Spleen (tissue), 11 donors: Measurements from ENCODE around the gene SCIN. TPM values are rescaled to one million over a fixed set of nuclear protein-coding genes. Genes with fewer than 3 reads are reported as not detected.
A peak's percentile ranks its signal among the peaks of the same experiment; 100 is the strongest.

ENCODE experiments used
- DNase-seq: peaks from one replicate; pipeline ENCODE4 v3.0.0-alpha.2; 2020
- H3K27ac ChIP-seq, 8 donors: fragments of 200-600 bp; sonication (generic) in 7 of 8; 1 replicate in 4 of 8; 2 replicates in 4 of 8; pipeline versions ENCODE4 v1.5.0 to v1.8.0; 2016 to 2021; ENCODE audit warnings: inconsistent platforms in 4 of 8, mild to moderate bottlenecking in 4 of 8, moderate library complexity in 1 of 8
- H3K27me3 ChIP-seq, 7 donors: fragments of 200-600 bp; sonication (generic) in 6 of 7; replicated peaks in 1 of 7; 1 replicate in 4 of 7; 2 replicates in 3 of 7; pipeline versions ENCODE4 v1.5.0 to v1.8.0; 2016 to 2021; ENCODE audit warnings: inconsistent platforms in 3 of 7, mild to moderate bottlenecking in 1 of 7
- H3K36me3 ChIP-seq, 6 donors: fragments of 200-600 bp; sonication (generic) in 5 of 6; 1 replicate in 4 of 6; 2 replicates in 2 of 6; pipeline versions ENCODE4 v1.5.0 to v1.8.0; 2016 to 2021; ENCODE audit warnings: inconsistent platforms in 2 of 6
- H3K4me1 ChIP-seq, 6 donors: fragments of 200-600 bp; sonication (generic) in 5 of 6; 1 replicate in 3 of 6; 2 replicates in 3 of 6; pipeline versions ENCODE4 v1.5.0 to v1.8.0; 2016 to 2021; ENCODE audit warnings: inconsistent platforms in 3 of 6
- H3K4me3 ChIP-seq, 8 donors: fragments of 200-600 bp; sonication (generic) in 7 of 8; 1 replicate in 4 of 8; 2 replicates in 4 of 8; pipeline versions ENCODE4 v1.5.0 to v1.8.0; 2016 to 2021; ENCODE audit warnings: inconsistent platforms in 4 of 8, mild to moderate bottlenecking in 4 of 8, moderate library complexity in 2 of 8
- H3K9me3 ChIP-seq, 8 donors: fragments of 200-600 bp; sonication (generic) in 7 of 8; 1 replicate in 4 of 8; 2 replicates in 4 of 8; pipeline versions ENCODE4 v1.5.0 to v1.8.0; 2016 to 2021; ENCODE audit warnings: inconsistent platforms in 4 of 8
- POLR2A ChIP-seq, 3 donors: fragments of 450-650 bp; IDR thresholded peaks; one replicate each; pipeline ENCODE4 v1.5.1; 2017; ENCODE audit warnings: antibody characterized with exemption in 3 of 3, mild to moderate bottlenecking in 1 of 3
- POLR2AphosphoS5 ChIP-seq, 3 donors: sonication (generic); formaldehyde crosslinking; IDR thresholded peaks; one replicate each; pipeline ENCODE4 v1.5.1; 2017; ENCODE audit warnings: antibody characterized with exemption in 3 of 3
- WGBS, 5 donors: extraction: QIAGEN DNeasy Blood & Tissue Kit in 3 of 5; methylation state at CpG; one replicate each; pipeline versions ENCODE4 v1.1.5 to v1.1.7; 2013 to 2018; 5-methylcytosine and 5-hydroxymethylcytosine counted together
- intact Hi-C: fragments of 100-400 bp; cut with DNase I; formaldehyde crosslinking; loops from one replicate; pipeline ENCODE4 v1.15.0; 2023; ENCODE audit warnings: low total_unique reads
- polyA plus RNA-seq, 3 donors: library from polyadenylated mRNA; stranded (reverse); fragments of 200-250 nt; gene quantifications; one replicate each; pipeline ENCODE4 v1.2.1, GENCODE V29; 2013
- total RNA-seq, 7 donors: library from RNA; depleted of rRNA in 3 of 7; stranded (reverse); fragments of >200 nt in 3 of 7; fragmentation: NEBNext Ultra II Directional in 4 of 7; extraction: Animal tissue kit (Norgen Biotek cat#: 25700) in 4 of 7; gene quantifications; one replicate each; pipeline versions ENCODE4 v1.1.0 to v1.2.1, GENCODE V29; 2016 to 2021
- TF ChIP-seq, protein P1 (sequence below), 11 experiments: fragments of 200-600 bp in 7 of 11; fragments of 450-650 bp in 4 of 11; sonication (generic) in 4 of 11; IDR thresholded peaks in 8 of 11; conservative IDR thresholded peaks in 3 of 11; 1 replicate in 7 of 11; 2 replicates in 4 of 11; pipeline versions ENCODE4 v1.4.0 to v1.8.0; 2016 to 2021; ENCODE audit warnings: antibody characterized with exemption in 11 of 11, inconsistent platforms in 4 of 11, mild to moderate bottlenecking in 1 of 11
- donor health status: healthy with polysubstance abuse.
- donor health status: DM: no; HTN: no; CAD: no; lungs with moderate emphysema.
- donor health status: DM: no; HTN: no; CAD: no.
- donor health status: Bipolar disorder and iron deficiency.
- donor health status: healthy.
- donor health status: DM: no; HTN: no; CAD: no.
- donor health status: DM: yes; HTN: yes; CAD: no.

The SCIN gene
- total and polyA plus RNA-seq, 10 donors = 0.07 to 1.4 (median 0.27) TPM; not detected in 1

DNA sequence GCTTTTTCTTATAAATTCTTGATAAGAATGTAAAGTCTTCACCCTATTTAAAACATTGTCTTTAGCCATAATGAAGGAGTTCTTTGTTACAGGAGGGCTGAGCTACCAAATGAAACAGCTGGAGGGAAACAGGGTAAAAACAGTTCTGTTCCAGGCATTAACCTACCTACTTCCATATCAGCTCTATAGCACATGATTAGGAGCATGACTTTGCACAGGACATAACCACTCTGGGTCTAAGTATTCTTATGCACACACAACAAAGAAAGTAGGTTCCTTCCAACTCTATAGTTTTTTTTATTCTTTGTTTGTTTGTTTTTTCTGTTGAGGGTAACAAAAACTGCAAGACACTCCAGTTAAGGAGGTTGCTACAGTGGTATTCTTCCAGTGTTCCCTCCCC, 52.7 kb downstream of the SCIN start:
- no peaks in the 10 kb centered on the region for H3K27me3 ChIP-seq
- H3K4me3 ChIP-seq = no peak overlapping the region
- intact Hi-C loops = loop anchor here (10.0 kb wide), 1 partner anchor 98 kb away; no protein-coding TSS in a partner anchor
- no peaks in the 10 kb centered on the region for H3K36me3 ChIP-seq
- TF ChIP-seq POLR2AphosphoS5 (IDR thresholded peaks at IDR 0.05) = no peak
- no peak for TF ChIP-seq POLR2A (IDR thresholded peaks at IDR 0.05)
- TF ChIP-seq, protein P1, sequence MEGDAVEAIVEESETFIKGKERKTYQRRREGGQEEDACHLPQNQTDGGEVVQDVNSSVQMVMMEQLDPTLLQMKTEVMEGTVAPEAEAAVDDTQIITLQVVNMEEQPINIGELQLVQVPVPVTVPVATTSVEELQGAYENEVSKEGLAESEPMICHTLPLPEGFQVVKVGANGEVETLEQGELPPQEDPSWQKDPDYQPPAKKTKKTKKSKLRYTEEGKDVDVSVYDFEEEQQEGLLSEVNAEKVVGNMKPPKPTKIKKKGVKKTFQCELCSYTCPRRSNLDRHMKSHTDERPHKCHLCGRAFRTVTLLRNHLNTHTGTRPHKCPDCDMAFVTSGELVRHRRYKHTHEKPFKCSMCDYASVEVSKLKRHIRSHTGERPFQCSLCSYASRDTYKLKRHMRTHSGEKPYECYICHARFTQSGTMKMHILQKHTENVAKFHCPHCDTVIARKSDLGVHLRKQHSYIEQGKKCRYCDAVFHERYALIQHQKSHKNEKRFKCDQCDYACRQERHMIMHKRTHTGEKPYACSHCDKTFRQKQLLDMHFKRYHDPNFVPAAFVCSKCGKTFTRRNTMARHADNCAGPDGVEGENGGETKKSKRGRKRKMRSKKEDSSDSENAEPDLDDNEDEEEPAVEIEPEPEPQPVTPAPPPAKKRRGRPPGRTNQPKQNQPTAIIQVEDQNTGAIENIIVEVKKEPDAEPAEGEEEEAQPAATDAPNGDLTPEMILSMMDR (IDR thresholded peaks at IDR 0.05 in 8 of 11, conservative IDR thresholded peaks at IDR 0.05 in 3 of 11) = no peak
- H3K4me1 ChIP-seq = no peaks in the 10 kb centered on the region
- H3K27ac ChIP-seq = no peak overlapping the region
- no peak for DNase-seq
- no peaks in the 10 kb centered on the region for H3K9me3 ChIP-seq

GRCh38 chr7:12623885-12624498, 53.5 kb downstream of the SCIN start:
- no peaks in the 10 kb centered on the region for H3K27me3 ChIP-seq
- no peaks in the 10 kb centered on the region for H3K36me3 ChIP-seq
- 22 to 42% (median 31%) methylated on average over 1 of the region's 1 CpG for WGBS, 5 donors
- H3K4me3 ChIP-seq = no peak overlapping the region
- H3K27ac ChIP-seq = no peak overlapping the region
- no peaks in the 10 kb centered on the region for H3K9me3 ChIP-seq
- no peaks in the 10 kb centered on the region for H3K4me1 ChIP-seq
- intact Hi-C loops = loop anchor here (10.0 kb wide), 1 partner anchor 99 kb away; no protein-coding TSS in a partner anchor
- TF ChIP-seq POLR2A (IDR thresholded peaks at IDR 0.05) = no peak
- TF ChIP-seq, protein P1 (IDR thresholded peaks at IDR 0.05 in 8 of 11, conservative IDR thresholded peaks at IDR 0.05 in 3 of 11) = peak in 5 of 11 experiments; percentile 31 to 48 (median 34)
- DNase-seq = no peak

- no peak overlapping the region for H3K4me3 ChIP-seq
- no peak for DNase-seq
- H3K27me3 ChIP-seq = no peaks in the 10 kb centered on the region
- no peak overlapping the region for H3K27ac ChIP-seq
- H3K4me1 ChIP-seq = no peaks in the 10 kb centered on the region
- H3K9me3 ChIP-seq = no peaks in the 10 kb centered on the region
- TF ChIP-seq, protein P1 (IDR thresholded peaks at IDR 0.05 in 8 of 11, conservative IDR thresholded peaks at IDR 0.05 in 3 of 11) = no peak
- no peak for TF ChIP-seq POLR2AphosphoS5 (IDR thresholded peaks at IDR 0.05)
- TF ChIP-seq POLR2A (IDR thresholded peaks at IDR 0.05) = no peak
- 26 to 52% (median 28%) methylated on average over 4 of the region's 4 CpGs for WGBS, 5 donors
- H3K36me3 ChIP-seq = no peaks in the 10 kb centered on the region
- intact Hi-C loops = loop anchor here (10.0 kb wide), 1 partner anchor 101 kb away; no protein-coding TSS in a partner anchor
Measured at GRCh38 chr7:12625836-12626235, 55.3 kb downstream of the SCIN start.

- Histone ChIP-seq H3K9me3 (no peaks in the 10 kb centered on the region), H3K4me3 (no peak overlapping the region), H3K4me1 (no peaks in the 10 kb centered on the region), H3K27me3 (no peaks in the 10 kb centered on the region), H3K36me3 (no peaks in the 10 kb centered on the region), H3K27ac (no peak overlapping the region)
- DNase-seq = no peak
- 81 to 93% (median 88%) methylated on average over 5 of the region's 5 CpGs for WGBS, 5 donors
- TF ChIP-seq POLR2A (IDR thresholded peaks at IDR 0.05) (no peak), POLR2AphosphoS5 (IDR thresholded peaks at IDR 0.05) (no peak)
- TF ChIP-seq, protein P1 (IDR thresholded peaks at IDR 0.05 in 8 of 11, conservative IDR thresholded peaks at IDR 0.05 in 3 of 11) = no peak
- intact Hi-C loops = loop anchor here (10.0 kb wide), 1 partner anchor 105 kb away; no protein-coding TSS in a partner anchor
Measured at GRCh38 chr7:12629816-12630512, 59.4 kb downstream of the SCIN start.
